NT2/D1 (cell line): ENCODE results near the gene IRF2.

Experiments used
- SUZ12 ChIP-seq: IDR thresholded peaks from 2 replicates; pipeline ENCODE4 v1.6.1; 2011; ENCODE audit not compliant: insufficient read length, insufficient read depth; ENCODE audit errors: extremely low read depth
- YY1 ChIP-seq: IDR thresholded peaks from 2 replicates; pipeline ENCODE4 v1.6.1; 2011; ENCODE audit not compliant: insufficient read length, insufficient read depth
- ZNF274 ChIP-seq: IDR thresholded peaks from 2 replicates; pipeline ENCODE4 v1.6.1; 2011; ENCODE audit warnings: mild to moderate bottlenecking, low read depth, low read length

DNA sequence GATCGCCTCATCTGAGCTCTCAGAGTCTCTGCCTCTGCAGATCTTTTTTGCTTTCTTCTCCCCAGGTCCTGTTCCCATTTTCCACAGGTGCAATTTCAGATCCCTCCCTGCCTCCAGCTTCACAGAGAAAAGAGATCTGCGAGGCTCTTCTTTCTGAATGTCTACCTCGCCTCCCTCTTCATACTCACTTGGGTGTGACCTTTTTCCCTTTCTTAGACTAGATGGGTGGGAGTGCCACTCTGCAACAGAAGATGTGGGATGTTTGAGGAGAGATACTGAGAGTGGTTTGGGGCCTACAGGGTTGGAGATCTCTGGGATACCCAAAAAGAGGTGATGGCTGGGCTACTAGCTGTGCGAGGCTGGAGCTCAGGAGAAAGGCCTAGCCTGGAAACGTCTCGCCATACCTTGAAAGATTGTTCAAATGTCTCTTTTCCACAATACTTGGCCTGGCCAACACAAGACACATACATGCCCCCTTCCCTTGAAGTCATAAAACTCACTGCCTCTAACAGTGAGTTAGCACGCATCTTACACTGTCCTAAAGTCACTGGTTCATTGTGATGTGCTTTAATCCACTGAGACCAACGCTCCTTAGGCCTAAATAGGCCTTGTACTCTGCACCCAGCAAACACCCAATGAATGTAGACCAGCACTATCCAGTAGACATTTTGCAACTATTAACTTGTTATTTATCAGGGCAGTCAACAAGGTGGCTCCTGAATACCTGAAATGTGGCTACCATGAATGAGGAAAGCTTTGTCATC, 33.6 kb downstream of the IRF2 start:
- TF ChIP-seq YY1 (no peak), ZNF274 (no peak), SUZ12 (no peak)
